ENCODE results near the gene FAM187B. TPM values are rescaled to one million over a fixed set of nuclear protein-coding genes. Genes with fewer than 3 reads are reported as not detected.

The FAM187B gene
- polyA plus RNA-seq, 1 of the 3 experiments (the other 2 are of a cell fraction) = not detected

GRCh38 chr19:35267818-35268535 lies 39.4 kb upstream of the FAM187B start:
- WGBS (ENCODE audit: low lambda C conversion rate) = under 1% methylated on average over 34 of the region's 100 CpGs
- Histone ChIP-seq H3K9me3 (no peaks in the 10 kb centered on the region), H3K27ac (ENCODE audit: low read depth in 2 of 2, low read length in 1 of 2) (peak overlapping the region; percentile 79 to 95), H3K9ac (peak overlapping the region; percentile 92), H3K4me3 (ENCODE audit: low read depth in 2 of 2, low read length in 1 of 2) (peak overlapping the region; percentile 87 to 95), H3K79me2 (ENCODE audit: insufficient read depth) (peaks cover 22% of the 10 kb centered on the region), H3F3A (replicated peaks; ENCODE audit: insufficient read depth) (peaks cover 4% of the 10 kb centered on the region), H2AFZ (ENCODE audit: low read depth) (peak overlapping the region; percentile 78), H3K4me2 (peak overlapping the region; percentile 96), H3K36me3 (replicated peaks in 1 of 2; ENCODE audit: control insufficient read depth in 1 of 2, insufficient read depth in 2 of 2, low read length in 1 of 2) (peaks cover 19 to 25% of the 10 kb centered on the region in 2 experiments), H4K20me1 (ENCODE audit: insufficient read depth) (no peaks in the 10 kb centered on the region), H3K4me1 (ENCODE audit: control insufficient read depth in 1 of 2, insufficient read depth in 2 of 2, low read depth in 1 of 2, low read length in 1 of 2) (peaks cover 4 to 15% of the 10 kb centered on the region in 2 experiments; a peak in 1 of 4 replicates), H3K27me3 (ENCODE audit: insufficient read depth) (no peaks in the 10 kb centered on the region), H3K9me2 (no peaks in the 10 kb centered on the region)
- DNase-seq = peak; percentile 99
- TF ChIP-seq REST (IDR thresholded peaks at IDR 0.05; ENCODE audit: low read depth, low read length) = no peak
- TF ChIP-seq NRF1 (IDR thresholded peaks at IDR 0.05; ENCODE audit: low read depth, low read length) = peak; percentile 83
- peak; percentile 45 for TF ChIP-seq CHD2 (IDR thresholded peaks at IDR 0.05; ENCODE audit: low read length, partially characterized antibody)
- TF ChIP-seq POLR2AphosphoS5 (IDR thresholded peaks at IDR 0.05; ENCODE audit: low read depth, low read length) = peak; percentile 86
- TF ChIP-seq SMC3 (IDR thresholded peaks at IDR 0.05; ENCODE audit: low read depth, low read length) = no peak
- peak; percentile 14; the same call in 1 of the 2 replicates for TF ChIP-seq MXI1 (IDR thresholded peaks at IDR 0.05; ENCODE audit: low read depth, low read length)
- TF ChIP-seq RXRA (IDR thresholded peaks at IDR 0.05; ENCODE audit: borderline replicate concordance, low read depth) = no peak
- peak; percentile 38; the same call in 1 of the 2 replicates for TF ChIP-seq TAF1 (IDR thresholded peaks at IDR 0.05; ENCODE audit: borderline replicate concordance, low read depth, low read length)
- ChIA-PET POLR2A (no interaction called here), CTCF (interaction anchor here (0.7 kb wide), 1 partner anchor 20 kb away, joined by 3 read pairs; no protein-coding TSS in a partner anchor)

- POLR2A ChIA-PET = no interaction called here
- DNase-seq = peak; percentile 68
- TF ChIP-seq MEF2A (IDR thresholded peaks at IDR 0.05; ENCODE audit: borderline replicate concordance, low read depth) = no peak
- no peak for TF ChIP-seq GABPA (IDR thresholded peaks at IDR 0.05; ENCODE audit: low read depth)
- no peak for TF ChIP-seq JUND (IDR thresholded peaks at IDR 0.05)
- no peak for TF ChIP-seq SMC3 (IDR thresholded peaks at IDR 0.05; ENCODE audit: low read depth, low read length)
- TF ChIP-seq RAD21 (IDR thresholded peaks at IDR 0.05; ENCODE audit: low read length) = no peak
- peak; percentile 39; the same call in 1 of the 2 replicates for TF ChIP-seq NRF1 (IDR thresholded peaks at IDR 0.05; ENCODE audit: low read depth, low read length)
- no peak for TF ChIP-seq REST (IDR thresholded peaks at IDR 0.05; ENCODE audit: low read depth, low read length)
- TF ChIP-seq ZBTB33 (IDR thresholded peaks at IDR 0.05; ENCODE audit: borderline replicate concordance, low read depth) = no peak
- TF ChIP-seq RXRA (IDR thresholded peaks at IDR 0.05; ENCODE audit: borderline replicate concordance, low read depth) = no peak
- TF ChIP-seq FOSL2 (IDR thresholded peaks at IDR 0.05; ENCODE audit: borderline replicate concordance, low read depth) = no peak
- TF ChIP-seq TEAD4 (IDR thresholded peaks at IDR 0.05; ENCODE audit: borderline replicate concordance, insufficient read depth) = no peak
- TF ChIP-seq ELF1 (IDR thresholded peaks at IDR 0.05) = no peak
- TF ChIP-seq CHD2 (IDR thresholded peaks at IDR 0.05; ENCODE audit: low read length, partially characterized antibody) = no peak
These were observed 38.8 kb upstream of the FAM187B start for GRCh38 chr19:35267353-35267817.

More at GRCh38 chr19:35267353-35267817, 38.8 kb upstream of the FAM187B start:
- H3F3A ChIP-seq (replicated peaks; ENCODE audit: insufficient read depth) = peaks cover 4% of the 10 kb centered on the region
- H3K9me2 ChIP-seq = no peaks in the 10 kb centered on the region
- 1% methylated on average over 30 of the region's 40 CpGs for WGBS (ENCODE audit: low lambda C conversion rate)
- peak overlapping the region; percentile 92 for H3K9ac ChIP-seq
- no peaks in the 10 kb centered on the region for H4K20me1 ChIP-seq (ENCODE audit: insufficient read depth)
- CTCF ChIA-PET = interaction anchor here (1.5 kb wide), 1 partner anchor 125 kb away, joined by 4 read pairs; the partner anchor contains the start of gene FXYD7
- peak overlapping the region; percentile 96 for H3K4me2 ChIP-seq
- no peaks in the 10 kb centered on the region for H3K9me3 ChIP-seq
- H3K27ac ChIP-seq (ENCODE audit: low read depth in 2 of 2, low read length in 1 of 2) = peak overlapping the region; percentile 79 to 88
- peaks cover 22% of the 10 kb centered on the region for H3K79me2 ChIP-seq (ENCODE audit: insufficient read depth)
- H3K4me3 ChIP-seq (ENCODE audit: low read depth in 2 of 2, low read length in 1 of 2) = peak overlapping the region; percentile 87 to 95
- H3K36me3 ChIP-seq (replicated peaks in 1 of 2; ENCODE audit: control insufficient read depth in 1 of 2, insufficient read depth in 2 of 2, low read length in 1 of 2) = peaks cover 19 to 25% of the 10 kb centered on the region in 2 experiments
- peak overlapping the region; percentile 78 for H2AFZ ChIP-seq (ENCODE audit: low read depth)
- peaks cover 4 to 17% of the 10 kb centered on the region in 2 experiments; a peak in 1 of 4 replicates for H3K4me1 ChIP-seq (ENCODE audit: control insufficient read depth in 1 of 2, insufficient read depth in 2 of 2, low read depth in 1 of 2, low read length in 1 of 2)
- H3K27me3 ChIP-seq (ENCODE audit: insufficient read depth) = no peaks in the 10 kb centered on the region
